Omental fat pad (tissue), 4 donors: Measurements from ENCODE around the gene ATRN. TPM values are rescaled to one million over a fixed set of nuclear protein-coding genes. Genes with fewer than 3 reads are reported as not detected.
"Not testable (repeated sequence)": the region's sequence is repeated elsewhere in the genome, so short reads cannot be mapped to it uniquely, and the experiment has no call there.

Experiments used
- ATAC-seq: fragments of 150-250 bp; one replicate; pipeline ENCODE4 v1.9.1; 2016; ENCODE audit warnings: mild to moderate bottlenecking, moderate library complexity; ENCODE audit not compliant: low FRiP score
- DNase-seq: peaks from one replicate; pipeline ENCODE4 v3.0.0-alpha.2; 2019; ENCODE audit warnings: low spot score
- total RNA-seq, 4 donors: library from RNA; depleted of rRNA; stranded (reverse); fragments of >200 nt; gene quantifications; one replicate each; pipeline ENCODE4 v1.1.0, GENCODE V29; 2016
- TF ChIP-seq, protein P1 (sequence below), 3 donors: fragments of 450-650 bp; IDR thresholded peaks; one replicate each; pipeline ENCODE4 v1.5.1; 2016 to 2017; ENCODE audit warnings: antibody characterized with exemption in 3 of 3, mild to moderate bottlenecking in 3 of 3, moderate library complexity in 2 of 3

Gene ATRN
- total RNA-seq, 4 donors from 2014 or later, result 20.2 to 32.9 (median 26.3) TPM

DNA sequence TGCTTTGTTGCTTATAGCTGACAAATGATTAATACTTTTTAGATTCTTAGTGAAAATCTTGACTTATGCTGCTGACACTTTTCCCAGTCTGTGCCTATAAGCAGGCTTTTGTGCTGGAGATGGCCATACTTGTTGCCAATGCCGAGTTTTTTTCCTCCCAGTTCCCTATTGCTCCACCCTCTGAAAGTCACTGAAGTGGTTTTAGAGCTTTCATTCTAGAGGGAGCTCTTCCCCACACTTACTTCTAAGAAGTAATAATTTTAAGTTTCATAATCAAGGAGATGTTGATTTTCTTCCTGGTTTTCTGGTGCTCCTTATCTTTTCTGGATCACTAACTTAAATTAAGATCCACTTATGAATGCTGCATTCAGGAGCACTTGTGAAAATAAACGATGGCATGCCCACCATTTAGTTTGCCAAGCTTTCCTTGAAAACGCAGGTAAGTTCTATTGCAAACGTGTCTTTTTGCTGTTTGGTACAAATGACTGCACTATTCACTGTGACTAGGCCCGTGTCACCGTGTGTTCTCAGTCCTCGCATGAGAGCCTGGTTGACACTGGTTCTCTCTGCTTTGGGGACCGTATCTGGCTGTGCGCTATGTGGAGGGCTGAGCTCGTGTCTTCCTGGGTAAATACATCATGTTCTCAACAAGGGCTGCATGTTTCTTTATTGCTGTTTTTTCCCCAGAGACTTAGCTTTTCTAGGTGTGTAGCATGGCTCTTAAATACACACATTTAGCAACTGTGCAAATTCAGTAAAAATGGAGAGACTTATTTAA lies 142.2 kb downstream of the ATRN start:
- DNase-seq, result no peak
- TF ChIP-seq, protein P1, sequence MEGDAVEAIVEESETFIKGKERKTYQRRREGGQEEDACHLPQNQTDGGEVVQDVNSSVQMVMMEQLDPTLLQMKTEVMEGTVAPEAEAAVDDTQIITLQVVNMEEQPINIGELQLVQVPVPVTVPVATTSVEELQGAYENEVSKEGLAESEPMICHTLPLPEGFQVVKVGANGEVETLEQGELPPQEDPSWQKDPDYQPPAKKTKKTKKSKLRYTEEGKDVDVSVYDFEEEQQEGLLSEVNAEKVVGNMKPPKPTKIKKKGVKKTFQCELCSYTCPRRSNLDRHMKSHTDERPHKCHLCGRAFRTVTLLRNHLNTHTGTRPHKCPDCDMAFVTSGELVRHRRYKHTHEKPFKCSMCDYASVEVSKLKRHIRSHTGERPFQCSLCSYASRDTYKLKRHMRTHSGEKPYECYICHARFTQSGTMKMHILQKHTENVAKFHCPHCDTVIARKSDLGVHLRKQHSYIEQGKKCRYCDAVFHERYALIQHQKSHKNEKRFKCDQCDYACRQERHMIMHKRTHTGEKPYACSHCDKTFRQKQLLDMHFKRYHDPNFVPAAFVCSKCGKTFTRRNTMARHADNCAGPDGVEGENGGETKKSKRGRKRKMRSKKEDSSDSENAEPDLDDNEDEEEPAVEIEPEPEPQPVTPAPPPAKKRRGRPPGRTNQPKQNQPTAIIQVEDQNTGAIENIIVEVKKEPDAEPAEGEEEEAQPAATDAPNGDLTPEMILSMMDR (IDR thresholded peaks at IDR 0.05), result no peak
- no peak for ATAC-seq

DNA sequence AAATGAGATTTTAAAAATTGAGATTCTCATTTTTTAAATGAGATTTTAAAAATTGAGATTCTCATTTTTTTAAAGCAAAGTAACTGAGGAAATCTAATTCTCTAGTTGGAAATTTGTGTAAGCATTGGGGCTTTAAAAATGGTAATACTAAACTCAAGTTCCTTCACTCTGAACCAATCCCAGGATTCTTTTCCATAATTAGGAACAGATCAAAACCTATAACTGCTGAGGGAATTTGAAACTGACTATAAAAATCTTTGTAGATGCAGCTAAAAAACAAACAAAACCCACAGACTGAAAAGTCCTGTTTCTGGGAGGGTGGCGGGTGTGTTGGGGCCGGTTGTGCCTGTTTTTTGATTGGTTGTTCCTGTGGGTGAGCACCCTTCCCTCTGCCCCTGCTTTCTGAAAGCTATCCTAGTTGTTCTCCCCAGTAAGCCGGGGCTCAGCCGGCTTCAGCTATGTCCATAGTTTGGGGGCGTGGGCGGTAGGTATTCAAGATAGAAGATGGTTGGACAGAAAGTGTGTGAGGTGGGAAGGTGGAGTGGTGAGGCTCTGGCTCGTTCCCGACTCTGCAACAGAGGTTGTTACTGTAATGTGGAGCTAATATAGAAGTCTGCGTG lies 143.1 kb downstream of the ATRN start:
- ATAC-seq (no peak), DNase-seq (no peak)

DNA sequence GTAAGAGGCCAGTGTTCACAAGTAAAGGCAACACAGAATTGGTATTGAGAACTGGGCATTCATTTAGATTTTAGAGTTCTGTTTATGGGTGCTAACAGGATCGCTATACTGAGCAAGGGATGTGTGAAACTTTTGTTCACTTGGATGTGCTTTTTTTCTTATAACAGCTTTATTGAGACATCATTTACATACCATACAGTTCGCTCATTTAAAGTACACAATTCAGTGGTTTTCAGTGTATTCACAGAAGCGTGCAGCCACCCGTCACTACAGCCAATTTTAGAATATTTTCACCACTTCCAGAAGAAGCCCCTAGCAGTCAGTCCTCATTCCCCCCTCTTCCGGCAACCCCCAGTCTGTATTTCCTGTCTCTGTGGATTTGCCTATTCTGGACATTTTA lies 143.6 kb downstream of the ATRN start:
- TF ChIP-seq, protein P1 (IDR thresholded peaks at IDR 0.05), result no peak
- no peak for DNase-seq
- ATAC-seq, result no peak

More for the DNA sequence above, 143.1 kb downstream of the ATRN start:
- TF ChIP-seq, protein P1 (IDR thresholded peaks at IDR 0.05), result no peak

DNA sequence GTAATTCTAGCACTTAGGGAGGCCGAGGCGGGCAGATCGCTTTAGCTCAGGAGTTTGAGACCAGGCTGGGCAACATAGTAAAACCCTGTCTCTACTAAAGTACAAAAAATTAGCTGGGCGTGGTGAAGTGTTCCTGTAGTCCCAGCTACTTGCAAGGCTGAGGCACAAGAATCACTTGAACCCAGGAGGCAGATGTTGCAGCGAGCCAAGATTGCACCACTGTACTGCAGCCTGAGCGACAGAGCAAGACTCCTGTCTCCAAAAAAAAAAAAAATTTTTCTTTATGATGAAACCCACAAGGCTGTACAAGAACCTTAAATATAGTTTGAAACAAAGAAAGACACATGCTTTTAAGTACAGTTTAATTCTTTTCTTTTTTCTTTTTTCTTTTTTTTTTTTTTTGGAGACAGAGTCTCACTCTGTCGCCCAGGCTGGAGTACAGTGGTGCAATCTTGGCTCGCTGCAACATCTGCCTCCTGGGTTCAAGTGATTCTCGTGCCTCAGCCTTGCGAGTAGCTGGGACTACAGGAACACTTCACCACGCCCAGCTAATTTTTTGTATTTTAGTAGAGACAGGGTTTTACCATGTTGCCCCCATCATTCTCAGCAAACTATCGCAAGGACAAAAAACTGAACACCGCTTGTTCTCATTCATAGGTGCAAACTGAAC lies 144.5 kb downstream of the ATRN start:
- ATAC-seq, DNase-seq: not testable (repeated sequence)

DNA sequence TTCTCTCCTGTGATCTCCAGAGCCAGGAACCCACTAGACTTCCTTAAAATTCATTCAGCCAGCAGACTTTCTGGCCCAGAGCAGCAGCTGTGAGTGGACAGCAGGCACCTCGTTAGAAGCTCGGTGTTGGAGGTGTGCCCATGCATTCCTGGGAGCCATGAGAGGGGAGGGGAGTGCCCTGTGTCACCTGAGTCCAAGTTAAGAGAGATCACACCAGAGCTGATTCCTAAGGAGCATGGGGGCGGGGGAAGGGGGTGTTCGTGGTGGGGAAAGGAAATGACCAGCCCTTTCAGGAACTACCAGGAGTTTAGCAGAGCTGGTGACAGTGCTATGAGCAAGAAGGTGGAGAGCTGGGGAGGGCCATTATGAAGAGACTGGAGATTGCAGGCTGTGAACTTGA lies 145.4 kb downstream of the ATRN start:
- TF ChIP-seq, protein P1 (IDR thresholded peaks at IDR 0.05), result no peak
- ATAC-seq (no peak), DNase-seq (no peak)

DNA sequence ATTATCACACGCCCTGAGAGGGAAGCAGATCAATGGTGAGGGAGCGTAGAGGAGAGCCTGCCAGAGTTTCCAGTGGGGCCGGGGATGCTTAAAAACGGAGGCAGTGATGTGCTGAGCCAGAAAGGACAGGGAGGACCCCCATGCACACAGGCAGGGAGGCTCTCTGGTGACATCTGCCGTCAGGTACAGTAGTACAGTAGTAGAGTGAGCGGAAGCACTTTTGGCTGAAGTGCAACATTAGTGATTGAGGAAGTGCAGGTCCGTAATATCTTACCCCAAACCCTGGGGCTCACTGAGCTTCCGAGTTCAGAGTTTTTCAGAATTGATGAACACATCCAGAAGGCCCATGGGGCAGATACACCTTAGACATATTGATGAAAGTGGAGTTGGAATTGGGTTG lies 150.3 kb downstream of the ATRN start:
- DNase-seq, result no peak
- no peak for ATAC-seq
- TF ChIP-seq, protein P1 (IDR thresholded peaks at IDR 0.05), result no peak

DNA sequence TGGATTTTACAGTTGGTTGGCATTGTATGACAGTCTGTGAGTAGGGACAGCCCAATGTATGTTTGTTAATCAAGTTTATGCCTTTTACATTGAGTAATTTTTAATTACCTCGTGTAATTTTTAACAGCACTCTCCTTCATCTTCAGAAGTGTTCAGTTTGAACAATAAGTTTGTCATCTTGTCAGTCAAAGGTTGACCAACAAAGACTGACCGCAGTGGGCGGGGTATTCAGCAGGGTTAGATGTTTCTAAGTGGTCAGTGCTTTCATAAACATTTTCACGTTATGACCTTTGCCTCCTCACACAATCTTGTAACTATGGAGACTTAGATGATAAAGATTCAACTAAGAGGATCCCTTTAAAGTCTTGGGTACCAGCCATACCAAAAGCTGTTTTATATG lies 151.6 kb downstream of the ATRN start:
- ATAC-seq, result no peak
- TF ChIP-seq, protein P1 (IDR thresholded peaks at IDR 0.05), result no peak

More for the DNA sequence above, 151.6 kb downstream of the ATRN start:
- no peak for DNase-seq
